Peyer's patch (tissue), 4 donors: ENCODE measurements around the gene MACROD2. TPM values are rescaled to one million over a fixed set of nuclear protein-coding genes. Genes with fewer than 3 reads are reported as not detected.

ENCODE experiments used
- DNase-seq, 3 donors: peaks; one replicate each; pipeline ENCODE4 v3.0.0-alpha.2; 2017 to 2019
- H3K27ac ChIP-seq, 4 donors: fragments of 200-600 bp; sonication (generic); one replicate each; pipeline ENCODE4 v1.5.1; 2016 to 2019
- H3K27me3 ChIP-seq, 2 donors: fragments of 200-600 bp; sonication (generic); one replicate each; pipeline ENCODE4 v1.5.1; 2019
- H3K36me3 ChIP-seq, 3 donors: fragments of 200-600 bp; sonication (generic); one replicate each; pipeline ENCODE4 v1.5.1; 2016 to 2019
- H3K4me1 ChIP-seq, 4 donors: fragments of 200-600 bp; sonication (generic); one replicate each; pipeline ENCODE4 v1.5.1; 2016 to 2019
- H3K4me3 ChIP-seq, 4 donors: fragments of 200-600 bp; sonication (generic); 1 replicate in 3 of 4; 2 replicates in 1 of 4; pipeline ENCODE4 v1.5.1; 2016 to 2019; ENCODE audit warnings: mild to moderate bottlenecking in 1 of 4
- H3K9me3 ChIP-seq, 4 donors: fragments of 200-600 bp; sonication (generic); one replicate each; pipeline ENCODE4 v1.5.1; 2016 to 2019; ENCODE audit warnings: mild to moderate bottlenecking in 1 of 4
- CTCF ChIP-seq, 6 experiments: fragments of 450-650 bp in 4 of 6; fragments of 200-600 bp in 2 of 6; sonication (generic) in 1 of 6; IDR thresholded peaks; one replicate each; pipeline ENCODE4 v1.5.1; 2017 to 2019; ENCODE audit warnings: antibody characterized with exemption in 6 of 6, mild to moderate bottlenecking in 3 of 6, moderate library complexity in 1 of 6
- POLR2A ChIP-seq, 2 donors: fragments of 450-650 bp; IDR thresholded peaks; one replicate each; pipeline ENCODE4 v1.5.1; 2017; ENCODE audit warnings: antibody characterized with exemption in 2 of 2, mild to moderate bottlenecking in 2 of 2, moderate library complexity in 2 of 2
- total RNA-seq, 4 donors: library from RNA; depleted of rRNA; stranded (reverse); fragments of >200 nt; gene quantifications; one replicate each; pipeline ENCODE4 v1.1.0, GENCODE V29; 2016

The MACROD2 gene
- total RNA-seq, 4 donors from 2014 or later = 2.5 to 10.7 (median 6.5) TPM

GRCh38 chr20:16004108-16004854, 2009.0 kb downstream of the MACROD2 start:
- Histone ChIP-seq H3K27me3 (no peaks in the 10 kb centered on the region), H3K4me3 (no peak overlapping the region), H3K27ac (no peak overlapping the region), H3K9me3 (no peaks in the 10 kb centered on the region), H3K36me3 (no peaks in the 10 kb centered on the region), H3K4me1 (no peaks in the 10 kb centered on the region)
- DNase-seq = no peak
- no peak for TF ChIP-seq POLR2A (IDR thresholded peaks at IDR 0.05)
- TF ChIP-seq CTCF (IDR thresholded peaks at IDR 0.05) = no peak

- TF ChIP-seq POLR2A (IDR thresholded peaks at IDR 0.05) (no peak), CTCF (IDR thresholded peaks at IDR 0.05) (no peak)
- Histone ChIP-seq H3K9me3 (no peaks in the 10 kb centered on the region), H3K4me3 (no peak overlapping the region), H3K36me3 (no peaks in the 10 kb centered on the region), H3K27ac (no peak overlapping the region), H3K4me1 (no peaks in the 10 kb centered on the region), H3K27me3 (no peaks in the 10 kb centered on the region)
- DNase-seq = no peak
Observed at GRCh38 chr20:16005021-16005914, 2010.0 kb downstream of the MACROD2 start.

GRCh38 chr20:16005915-16006493, 2010.7 kb downstream of the MACROD2 start:
- TF ChIP-seq POLR2A (IDR thresholded peaks at IDR 0.05) (no peak), CTCF (IDR thresholded peaks at IDR 0.05) (no peak)
- H3K4me3 ChIP-seq = no peak overlapping the region
- H3K27ac ChIP-seq = no peak overlapping the region
- H3K4me1 ChIP-seq = no peaks in the 10 kb centered on the region
- DNase-seq = no peak
- H3K9me3 ChIP-seq = no peaks in the 10 kb centered on the region
- no peaks in the 10 kb centered on the region for H3K36me3 ChIP-seq
- no peaks in the 10 kb centered on the region for H3K27me3 ChIP-seq

GRCh38 chr20:16007164-16007563, 2011.8 kb downstream of the MACROD2 start:
- Histone ChIP-seq H3K27me3 (no peaks in the 10 kb centered on the region), H3K4me3 (no peak overlapping the region), H3K9me3 (no peaks in the 10 kb centered on the region), H3K27ac (no peak overlapping the region), H3K4me1 (no peaks in the 10 kb centered on the region), H3K36me3 (no peaks in the 10 kb centered on the region)
- TF ChIP-seq CTCF (IDR thresholded peaks at IDR 0.05) (no peak), POLR2A (IDR thresholded peaks at IDR 0.05) (no peak)
- DNase-seq = no peak

- H3K9me3 ChIP-seq = no peaks in the 10 kb centered on the region
- no peak for DNase-seq
- no peak for TF ChIP-seq CTCF (IDR thresholded peaks at IDR 0.05)
- no peak for TF ChIP-seq POLR2A (IDR thresholded peaks at IDR 0.05)
- no peak overlapping the region for H3K27ac ChIP-seq
- H3K27me3 ChIP-seq = no peaks in the 10 kb centered on the region
- H3K4me3 ChIP-seq = no peak overlapping the region
- no peaks in the 10 kb centered on the region for H3K4me1 ChIP-seq
- H3K36me3 ChIP-seq = no peaks in the 10 kb centered on the region
Observed at GRCh38 chr20:16007962-16008361, 2012.6 kb downstream of the MACROD2 start.
